Activated CD8-positive, alpha-beta T cell treated with anti-CD3 and anti-CD28 coated beads for 36 hours (primary cell): ENCODE results near the gene FIS1. TPM values are rescaled to one million over a fixed set of nuclear protein-coding genes. Genes with fewer than 3 reads are reported as not detected.

ENCODE experiments used
- ATAC-seq: fragments of 200-7000 bp; cut with Tn5 transposase; one replicate; pipeline ENCODE4 v1.10.0; 2021; ENCODE audit warnings: mild to moderate bottlenecking, moderate library complexity
- CTCF ChIA-PET: fragments of 350-600 bp; sonication (Branson Sonifier 250); formaldehyde crosslinking; loops from one replicate; lab custom pipeline; 2021; ENCODE audit warnings: antibody characterized with exemption; lab: Charles Lee
- POLR2A ChIA-PET: fragments of 350-600 bp; sonication (Branson Sonifier 250); formaldehyde crosslinking; loops from one replicate; lab custom pipeline; 2021; ENCODE audit warnings: antibody characterized with exemption; lab: Charles Lee
- DNase-seq: peaks from one replicate; pipeline ENCODE4 v3.0.0-alpha.2; 2020
- H3K27ac Mint-ChIP-seq: one replicate; pipeline ENCODE4 v1.8.0; 2021; ENCODE audit warnings: mild to moderate bottlenecking, mixed read lengths
- H3K27me3 Mint-ChIP-seq: one replicate; pipeline ENCODE4 v1.8.0; 2021; ENCODE audit warnings: mixed read lengths
- H3K36me3 Mint-ChIP-seq: one replicate; pipeline ENCODE4 v1.8.0; 2021; ENCODE audit warnings: low read depth, mixed read lengths
- H3K4me1 Mint-ChIP-seq: one replicate; pipeline ENCODE4 v1.8.0; 2021; ENCODE audit warnings: low read depth, mixed read lengths
- H3K4me3 Mint-ChIP-seq: one replicate; pipeline ENCODE4 v1.8.0; 2021; ENCODE audit warnings: mild to moderate bottlenecking, moderate library complexity, mixed read lengths
- H3K9me3 Mint-ChIP-seq: one replicate; pipeline ENCODE4 v1.8.0; 2021; ENCODE audit warnings: mixed read lengths
- intact Hi-C: fragments of 100-400 bp; cut with micrococcal nuclease; formaldehyde crosslinking; loops from one replicate; pipeline ENCODE4 v1.10.0; 2022
- total RNA-seq, 2 experiments: library from RNA; stranded (reverse); gene quantifications; one replicate each; pipeline ENCODE4 v1.2.3, GENCODE V29; 2021
- TF ChIP-seq, protein P1 (sequence below): fragments of 200-600 bp; IDR thresholded peaks from one replicate; pipeline ENCODE4 v1.8.0; 2022; ENCODE audit warnings: antibody characterized with exemption, mild to moderate bottlenecking

FIS1 gene
- total RNA-seq, 2 experiments from 2014 or later = 86.5 to 96.8 TPM

GRCh38 chr7:101233907-101234547, 10.9 kb downstream of the FIS1 start:
- CTCF ChIA-PET = interaction anchor here (1.2 to 1.3 kb wide), 2 partner anchors 14 to 49 kb away, joined by 3 to 5 read pairs; no protein-coding TSS in a partner anchor
- TF ChIP-seq, protein P1, sequence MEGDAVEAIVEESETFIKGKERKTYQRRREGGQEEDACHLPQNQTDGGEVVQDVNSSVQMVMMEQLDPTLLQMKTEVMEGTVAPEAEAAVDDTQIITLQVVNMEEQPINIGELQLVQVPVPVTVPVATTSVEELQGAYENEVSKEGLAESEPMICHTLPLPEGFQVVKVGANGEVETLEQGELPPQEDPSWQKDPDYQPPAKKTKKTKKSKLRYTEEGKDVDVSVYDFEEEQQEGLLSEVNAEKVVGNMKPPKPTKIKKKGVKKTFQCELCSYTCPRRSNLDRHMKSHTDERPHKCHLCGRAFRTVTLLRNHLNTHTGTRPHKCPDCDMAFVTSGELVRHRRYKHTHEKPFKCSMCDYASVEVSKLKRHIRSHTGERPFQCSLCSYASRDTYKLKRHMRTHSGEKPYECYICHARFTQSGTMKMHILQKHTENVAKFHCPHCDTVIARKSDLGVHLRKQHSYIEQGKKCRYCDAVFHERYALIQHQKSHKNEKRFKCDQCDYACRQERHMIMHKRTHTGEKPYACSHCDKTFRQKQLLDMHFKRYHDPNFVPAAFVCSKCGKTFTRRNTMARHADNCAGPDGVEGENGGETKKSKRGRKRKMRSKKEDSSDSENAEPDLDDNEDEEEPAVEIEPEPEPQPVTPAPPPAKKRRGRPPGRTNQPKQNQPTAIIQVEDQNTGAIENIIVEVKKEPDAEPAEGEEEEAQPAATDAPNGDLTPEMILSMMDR = no peak
- no peak overlapping the region for H3K27ac Mint-ChIP-seq
- DNase-seq (no peak), ATAC-seq (no peak)
- intact Hi-C loops = loop anchor here (10.0 kb wide), 1 partner anchor 51 kb away; no protein-coding TSS in a partner anchor
- no peaks in the 10 kb centered on the region for H3K4me1 Mint-ChIP-seq
- peaks cover 4% of the 10 kb centered on the region for H3K36me3 Mint-ChIP-seq
- no peaks in the 10 kb centered on the region for H3K9me3 Mint-ChIP-seq
- no peaks in the 10 kb centered on the region for H3K27me3 Mint-ChIP-seq
- H3K4me3 Mint-ChIP-seq = no peak overlapping the region
- POLR2A ChIA-PET = interaction anchor here (1.1 kb wide), 1 partner anchor 11 kb away, joined by 4 read pairs; the partner anchor contains the start of gene FIS1

DNA sequence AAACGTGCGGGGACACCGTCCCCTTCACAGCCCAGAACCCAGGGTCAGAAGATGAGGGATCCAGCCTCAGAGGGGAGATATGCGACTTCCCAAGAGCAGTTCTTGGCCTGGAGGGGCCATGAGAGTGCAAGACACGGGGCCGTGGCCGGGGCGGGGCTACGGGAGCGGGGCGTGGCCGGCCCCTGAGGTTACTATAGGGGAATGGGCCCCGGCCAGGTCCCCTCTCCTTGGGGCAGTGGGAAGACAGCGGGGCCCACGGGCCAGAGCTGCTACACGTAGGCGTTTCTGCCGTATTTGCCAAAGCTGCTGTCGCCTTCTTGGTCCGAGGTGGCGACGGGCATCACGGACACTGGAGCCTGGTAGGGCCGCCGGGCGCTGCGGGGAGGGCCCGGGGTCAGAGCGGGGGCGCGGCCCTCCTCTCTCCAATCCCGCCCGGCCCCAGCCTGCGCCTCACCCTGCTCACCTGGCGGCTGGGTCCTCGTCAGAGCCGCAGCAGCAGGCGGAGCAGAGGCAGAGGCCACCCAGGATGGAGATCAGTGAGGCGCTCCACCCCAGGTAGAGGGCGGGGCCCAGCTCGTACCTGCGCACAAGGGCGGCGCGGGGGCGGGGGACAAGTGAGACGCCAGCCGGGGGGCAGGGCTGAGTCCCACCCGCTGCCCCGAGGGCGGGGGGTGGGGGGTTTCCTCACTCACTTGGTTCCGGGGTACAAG, 12.6 kb downstream of the FIS1 start:
- peaks cover 2% of the 10 kb centered on the region for H3K36me3 Mint-ChIP-seq
- H3K27me3 Mint-ChIP-seq = no peaks in the 10 kb centered on the region
- no peak for DNase-seq
- no peak overlapping the region for H3K27ac Mint-ChIP-seq
- CTCF ChIA-PET = interaction anchor here (1.1 kb wide), 1 partner anchor 12 kb away, joined by 3 read pairs; no protein-coding TSS in a partner anchor
- no peak overlapping the region for H3K4me3 Mint-ChIP-seq
- no peaks in the 10 kb centered on the region for H3K9me3 Mint-ChIP-seq
- TF ChIP-seq, protein P1 = no peak
- intact Hi-C loops = loop anchor here (10.0 kb wide), 1 partner anchor 53 kb away; no protein-coding TSS in a partner anchor
- H3K4me1 Mint-ChIP-seq = no peaks in the 10 kb centered on the region
- POLR2A ChIA-PET = interaction anchor here (1.5 kb wide), 1 partner anchor 14 kb away, joined by 4 read pairs; no protein-coding TSS in a partner anchor
- ATAC-seq = no peak

GRCh38 chr7:101231644-101232043, 13.2 kb downstream of the FIS1 start:
- Mint-ChIP-seq H3K9me3 (no peaks in the 10 kb centered on the region), H3K4me3 (no peak overlapping the region), H3K36me3 (peaks cover 2% of the 10 kb centered on the region), H3K27ac (no peak overlapping the region), H3K27me3 (no peaks in the 10 kb centered on the region), H3K4me1 (no peaks in the 10 kb centered on the region)
- no peak for ATAC-seq
- POLR2A ChIA-PET = interaction anchor here (1.5 kb wide), 1 partner anchor 13 kb away, joined by 4 read pairs; no protein-coding TSS in a partner anchor
- intact Hi-C loops = loop anchor here (10.0 kb wide), 1 partner anchor 53 kb away; no protein-coding TSS in a partner anchor
- DNase-seq = no peak
- TF ChIP-seq, protein P1 = no peak
- CTCF ChIA-PET = interaction anchor here (2.3 kb wide), 1 partner anchor 13 kb away, joined by 8 read pairs; the partner anchor contains the start of gene FIS1

DNA sequence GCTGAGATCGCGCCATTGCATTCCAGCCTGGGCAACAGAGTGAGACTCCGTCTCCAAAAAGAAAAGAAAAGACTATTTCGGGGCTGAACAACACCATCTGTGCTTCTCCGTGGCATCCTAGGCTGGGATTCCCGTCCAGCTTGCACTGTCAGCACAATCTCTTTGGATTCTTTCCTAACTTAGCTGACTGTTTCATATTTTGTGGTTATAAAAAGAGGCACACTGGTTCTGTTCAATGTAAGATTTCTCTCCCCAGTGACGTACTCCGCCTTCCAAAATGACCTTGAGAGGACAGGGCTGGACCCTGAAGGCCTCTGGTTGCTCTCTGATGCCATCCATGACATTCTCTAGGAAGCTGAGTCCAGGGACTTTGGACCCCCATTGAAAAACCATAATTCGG, 18.2 kb downstream of the FIS1 start:
- TF ChIP-seq, protein P1 = no peak
- Mint-ChIP-seq H3K27ac (no peak overlapping the region), H3K9me3 (no peaks in the 10 kb centered on the region), H3K36me3 (peaks cover 16% of the 10 kb centered on the region), H3K4me1 (peaks cover 3% of the 10 kb centered on the region), H3K27me3 (no peaks in the 10 kb centered on the region), H3K4me3 (no peak overlapping the region)
- no peak for ATAC-seq
- intact Hi-C loops = no loop called here
- POLR2A ChIA-PET = interaction anchor here (0.6 kb wide), 1 partner anchor 523 kb away, joined by 3 read pairs; no protein-coding TSS in a partner anchor
- no peak for DNase-seq
- CTCF ChIA-PET = interaction anchor here (2.0 to 4.8 kb wide), 2 partner anchors 9 to 18 kb away, joined by 9 to 17 read pairs; partner anchors contain the start of genes FIS1, PLOD3 and ZNHIT1
